HepG2 (cell line): ENCODE data around the gene THEM5. TPM values are rescaled to one million over a fixed set of nuclear protein-coding genes. Genes with fewer than 3 reads are reported as not detected.

Experiments
- ATAC-seq: fragments of 200-7000 bp; cut with Tn5 transposase; 3 replicates; pipeline ENCODE4 v1.9.1; 2020; ENCODE audit warnings: mild to moderate bottlenecking, moderate library complexity
- BruUV-seq: library from RNA; stranded (reverse); fragments of 400-500 nt; replicated peaks from 2 replicates; lab custom pipeline; 2021; lab: Mats Ljungman, UMichigan
- CTCF ChIA-PET: fragments of 300-600 bp; formaldehyde crosslinking; extraction: SDS; loops from one replicate; lab custom pipeline; 2021; ENCODE audit warnings: low total read pairs, inconsistent platforms, low intra/inter-chr PET ratio; lab: Yijun Ruan, JAX
- POLR2A ChIA-PET: fragments of 350-600 bp; sonication (Branson Sonifier 250); formaldehyde crosslinking; loops from one replicate; lab custom pipeline; 2020; ENCODE audit warnings: antibody characterized with exemption, inconsistent platforms; lab: Yijun Ruan, JAX
- DNase-seq: peaks from one replicate; pipeline ENCODE4 v3.0.0-alpha.2; 2015; ENCODE audit warnings: low spot score
- FAIRE-seq: peaks from 3 replicates; lab custom pipeline; 2011; peaks lifted over from hg19 to GRCh38; lab: Jason Lieb, UNC
- H2AFZ ChIP-seq: one replicate; pipeline ENCODE4 v1.6.1; 2011; ENCODE audit warnings: low read length, inconsistent platforms
- H3K27ac ChIP-seq: fragments of 300-600 bp; 3 replicates; pipeline ENCODE4 v1.8.0; 2011; ENCODE audit warnings: mixed run types, mild to moderate bottlenecking, mixed read lengths, low read length, inconsistent platforms; ENCODE audit not compliant: insufficient read depth; ENCODE audit errors: extremely low read length
- H3K27me3 ChIP-seq, 2 experiments: fragments of 200-600 bp in 1 of 2; 2 replicates in 1 of 2; 3 replicates in 1 of 2; pipeline versions ENCODE4 v1.6.0 to v1.8.0; 2011; ENCODE audit warnings: low read length in 2 of 2, mild to moderate bottlenecking in 2 of 2, moderate library complexity in 2 of 2, inconsistent platforms in 1 of 2; ENCODE audit not compliant: insufficient read depth in 2 of 2, control insufficient read depth in 1 of 2
- H3K36me3 ChIP-seq, 2 experiments: fragments of 200-600 bp in 1 of 2; replicated peaks in 1 of 2; 2 replicates in 1 of 2; 3 replicates in 1 of 2; pipeline versions ENCODE4 v1.5.1 to v1.8.0; 2011; ENCODE audit warnings: low read length in 2 of 2, inconsistent platforms in 1 of 2; ENCODE audit not compliant: insufficient read depth in 2 of 2, control insufficient read depth in 1 of 2
- H3K4me1 ChIP-seq: 2 replicates; pipeline ENCODE4 v1.5.1; 2012; ENCODE audit warnings: low read length, inconsistent platforms; ENCODE audit not compliant: insufficient read depth
- H3K4me2 ChIP-seq: 2 replicates; pipeline ENCODE4 v1.6.0; 2011; ENCODE audit warnings: low read depth, low read length, inconsistent platforms
- H3K4me3 ChIP-seq, 3 experiments: fragments of 200-600 bp in 1 of 3; sonication (generic), shearing (Covaris generic) in 1 of 3; replicated peaks in 1 of 3; 2 replicates each; pipeline ENCODE4 v1.5.1; 2011 to 2016; ENCODE audit warnings: low read length in 3 of 3, inconsistent platforms in 2 of 3, low read depth in 2 of 3, mild to moderate bottlenecking in 2 of 3, control low read depth in 1 of 3, mixed read lengths in 1 of 3; ENCODE audit not compliant: insufficient read depth in 1 of 3
- H3K79me2 ChIP-seq: one replicate; pipeline ENCODE4 v1.6.1; 2011; ENCODE audit warnings: low read length, inconsistent platforms; ENCODE audit not compliant: insufficient read depth
- H3K9ac ChIP-seq: 2 replicates; pipeline ENCODE4 v1.6.0; 2011; ENCODE audit warnings: mild to moderate bottlenecking, low read depth, low read length, inconsistent platforms; ENCODE audit not compliant: insufficient read depth
- H3K9me3 ChIP-seq: 2 replicates; pipeline ENCODE4 v1.5.1; 2012; ENCODE audit warnings: mild to moderate bottlenecking, low read length
- H4K20me1 ChIP-seq: 2 replicates; pipeline ENCODE4 v1.6.0; 2011; ENCODE audit warnings: inconsistent platforms, mild to moderate bottlenecking, low read length, moderate library complexity; ENCODE audit not compliant: insufficient read depth
- HMGXB3 ChIP-seq: sonication (generic); formaldehyde crosslinking; IDR thresholded peaks from 2 replicates; pipeline ENCODE4 v1.4.0; 2020; ENCODE audit warnings: missing genetic modification reagents, borderline replicate concordance
- WGBS: methylation state at CpG from one replicate; pipeline ENCODE4 v1.1.6; 2017; ENCODE audit warnings: low lambda C conversion rate; 5-methylcytosine and 5-hydroxymethylcytosine counted together
- in situ Hi-C: cut with HindIII; loops from 2 replicates; pipeline ENCODE4 v1.10.0; 2017; ENCODE audit warnings: low pct_unique_long_range_greater_than_20kb; ENCODE audit not compliant: extremely low pct_ligation_motif_present
- intact Hi-C: fragments of 100-400 bp; cut with micrococcal nuclease; formaldehyde crosslinking; loops from one replicate; pipeline ENCODE4 v1.10.0; 2022; ENCODE audit not compliant: unreplicated experiment
- polyA plus RNA-seq, 8 experiments: library from polyadenylated mRNA; depleted of rRNA in 3 of 8; stranded (reverse) in 7 of 8; unstranded in 1 of 8; fragments of >200 nt; fragmentation: Illumina TruSeq in 4 of 8; extraction: Trizol in 4 of 8; gene quantifications; 2 replicates each; pipeline versions ENCODE4 v1.2.1 to v1.2.3, GENCODE V29; 2011 to 2016; ENCODE audit warnings: low read depth in 4 of 8, missing spikeins in 1 of 8, mixed read lengths in 1 of 8; ENCODE audit not compliant: insufficient read depth in 1 of 8
- total RNA-seq, 5 experiments: library from RNA; depleted of rRNA; stranded (reverse); fragments of >200 nt; fragmentation: Illumina TruSeq; extraction: Trizol; gene quantifications; 2 replicates each; pipeline ENCODE4 v1.2.3, GENCODE V29; 2016; ENCODE audit warnings: low read depth in 1 of 5
- TF ChIP-seq, protein P1 (sequence below): sonication (generic); formaldehyde crosslinking; IDR thresholded peaks from 2 replicates; pipeline ENCODE4 v1.4.0; 2020; ENCODE audit warnings: missing genetic modification reagents

The THEM5 gene
- total and polyA plus RNA-seq, 2 of the 13 experiments (the other 11 are each of a cell fraction or from before 2014, with no cell fraction given), result not detected

- TF ChIP-seq HMGXB3 (CRISPR knock-in tag), result no peak
Observed at GRCh38 chr1:151847867-151848596, 5.5 kb downstream of the THEM5 start (continued).

- WGBS, result 54% methylated on average over 8 of the region's 8 CpGs
- POLR2A ChIA-PET, result no interaction called here
- no peak for FAIRE-seq
Observed at GRCh38 chr1:151846686-151847237, 6.8 kb downstream of the THEM5 start.

More at GRCh38 chr1:151846686-151847237, 6.8 kb downstream of the THEM5 start:
- H3K27ac ChIP-seq, result no peak overlapping the region
- CTCF ChIA-PET, result no interaction called here
- H3K4me2 ChIP-seq, result no peak overlapping the region
- BruUV-seq, result no TSS peak
- no peaks in the 10 kb centered on the region for H3K9me3 ChIP-seq
- H3K27me3 ChIP-seq, result peaks cover 0 to 44% of the 10 kb centered on the region in 2 experiments; a peak in 2 of 5 replicates
- H3K9ac ChIP-seq, result no peak overlapping the region
- H3K79me2 ChIP-seq, result no peaks in the 10 kb centered on the region
- intact Hi-C loops, result no loop called here
- no peak overlapping the region for H2AFZ ChIP-seq
- peaks cover 11% of the 10 kb centered on the region for H3K4me1 ChIP-seq
- H3K36me3 ChIP-seq, result no peaks in the 10 kb centered on the region
- no peak overlapping the region for H3K4me3 ChIP-seq
- ATAC-seq, result no peak
- H4K20me1 ChIP-seq, result no peaks in the 10 kb centered on the region
- in situ Hi-C loops, result no loop called here
- no peak for DNase-seq
- TF ChIP-seq, protein P1, sequence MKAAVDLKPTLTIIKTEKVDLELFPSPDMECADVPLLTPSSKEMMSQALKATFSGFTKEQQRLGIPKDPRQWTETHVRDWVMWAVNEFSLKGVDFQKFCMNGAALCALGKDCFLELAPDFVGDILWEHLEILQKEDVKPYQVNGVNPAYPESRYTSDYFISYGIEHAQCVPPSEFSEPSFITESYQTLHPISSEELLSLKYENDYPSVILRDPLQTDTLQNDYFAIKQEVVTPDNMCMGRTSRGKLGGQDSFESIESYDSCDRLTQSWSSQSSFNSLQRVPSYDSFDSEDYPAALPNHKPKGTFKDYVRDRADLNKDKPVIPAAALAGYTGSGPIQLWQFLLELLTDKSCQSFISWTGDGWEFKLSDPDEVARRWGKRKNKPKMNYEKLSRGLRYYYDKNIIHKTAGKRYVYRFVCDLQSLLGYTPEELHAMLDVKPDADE (CRISPR knock-in tag), result no peak
